ENCODE data around the gene PRX. TPM values are rescaled to one million over a fixed set of nuclear protein-coding genes. Genes with fewer than 3 reads are reported as not detected.

The PRX gene
- total and polyA plus RNA-seq, 9 of the 15 experiments (the other 6 are each of a cell fraction or from before 2014, with no cell fraction given) = 0.65 to 3.5 (median 1.7) TPM; not detected in 2

GRCh38 chr19:40445780-40446262, 32.6 kb upstream of the PRX start (continued):
- TF ChIP-seq GTF3C2 (IDR thresholded peaks at IDR 0.05; ENCODE audit: borderline replicate concordance, extremely low read depth, insufficient read length) (no peak), ILF3 (IDR thresholded peaks at IDR 0.05; ENCODE audit: borderline replicate concordance) (no peak), PYGO2 (tag; IDR thresholded peaks at IDR 0.05) (no peak), TAF9B (IDR thresholded peaks at IDR 0.05; ENCODE audit: partially characterized antibody) (no peak), ETV1 (tag; conservative IDR thresholded peaks at IDR 0.05; ENCODE audit: low read depth) (no peak), ZNF217 (CRISPR knock-in tag; IDR thresholded peaks at IDR 0.05) (no peak), NKRF (IDR thresholded peaks at IDR 0.05; ENCODE audit: borderline replicate concordance) (no peak), ERF (CRISPR knock-in tag; IDR thresholded peaks at IDR 0.05) (no peak), ZNF175 (CRISPR knock-in tag; IDR thresholded peaks at IDR 0.05; ENCODE audit: low read depth) (0 out of 2 replicates have a peak, but pooled peaks have one; percentile 23), ZFX (CRISPR knock-in tag; IDR thresholded peaks at IDR 0.05) (no peak), POU5F1 (IDR thresholded peaks at IDR 0.05; ENCODE audit: borderline replicate concordance, low read depth, low read length, partially characterized antibody) (no peak), TCF3 (CRISPR knock-in tag; IDR thresholded peaks at IDR 0.05) (0 out of 2 replicates have a peak, but pooled peaks have one; percentile 4), ZNF780A (CRISPR knock-in tag; IDR thresholded peaks at IDR 0.05) (no peak), RNF219 (CRISPR knock-in tag; IDR thresholded peaks at IDR 0.05) (no peak), FOXP4 (CRISPR knock-in tag; IDR thresholded peaks at IDR 0.05; ENCODE audit: borderline replicate concordance) (no peak), EHMT2 (IDR thresholded peaks at IDR 0.05) (no peak)
